Thyroid gland (tissue), 4 donors: ENCODE measurements around the gene PSMG4. TPM values are rescaled to one million over a fixed set of nuclear protein-coding genes. Genes with fewer than 3 reads are reported as not detected.
A peak's percentile ranks its signal among the peaks of the same experiment; 100 is the strongest.

ENCODE experiments used
- DNase-seq, 2 donors: peaks; one replicate each; pipeline ENCODE4 v3.0.0-alpha.2; 2019
- H3K27ac ChIP-seq, 3 donors: fragments of 200-600 bp; sonication (generic); 1 replicate in 2 of 3; 2 replicates in 1 of 3; pipeline ENCODE4 v1.5.1; 2016 to 2019; ENCODE audit warnings: mild to moderate bottlenecking in 1 of 3, moderate library complexity in 1 of 3
- H3K27me3 ChIP-seq: fragments of 200-600 bp; sonication (generic); one replicate; pipeline ENCODE4 v1.5.1; 2019
- H3K36me3 ChIP-seq, 2 donors: fragments of 200-600 bp; sonication (generic); one replicate each; pipeline ENCODE4 v1.5.1; 2016 to 2019
- H3K4me1 ChIP-seq, 2 donors: fragments of 200-600 bp; sonication (generic); one replicate each; pipeline ENCODE4 v1.5.1; 2017 to 2019
- H3K4me3 ChIP-seq, 3 donors: fragments of 200-600 bp; sonication (generic); replicated peaks in 1 of 3; 1 replicate in 2 of 3; 2 replicates in 1 of 3; pipeline ENCODE4 v1.5.1; 2016; ENCODE audit warnings: mild to moderate bottlenecking in 1 of 3
- H3K9me3 ChIP-seq: fragments of 200-600 bp; sonication (generic); one replicate; pipeline ENCODE4 v1.5.1; 2017
- POLR2A ChIP-seq, 2 donors: fragments of 450-650 bp; IDR thresholded peaks; one replicate each; pipeline ENCODE4 v1.6.1; 2017; ENCODE audit warnings: antibody characterized with exemption in 2 of 2, mild to moderate bottlenecking in 2 of 2, moderate library complexity in 1 of 2
- WGBS, 2 donors: methylation state at CpG; one replicate each; pipeline ENCODE4 v1.1.5; 2017; 5-methylcytosine and 5-hydroxymethylcytosine counted together
- intact Hi-C: fragments of 100-400 bp; cut with DNase I; formaldehyde crosslinking; loops from one replicate; pipeline ENCODE4 v1.15.1; 2023
- total RNA-seq, 4 donors: library from RNA; depleted of rRNA; stranded (reverse); fragments of >200 nt; gene quantifications; one replicate each; pipeline ENCODE4 v1.2.3, GENCODE V29; 2016
- TF ChIP-seq, protein P1 (sequence below), 6 experiments: fragments of 200-600 bp in 3 of 6; fragments of 450-650 bp in 3 of 6; sonication (generic) in 3 of 6; IDR thresholded peaks; one replicate each; pipeline ENCODE4 v1.5.1; 2016 to 2019; ENCODE audit warnings: antibody characterized with exemption in 6 of 6, mild to moderate bottlenecking in 2 of 6, inconsistent platforms in 1 of 6, moderate library complexity in 1 of 6

Gene PSMG4
- total RNA-seq, 4 donors from 2014 or later = 19.6 to 41.8 (median 34.4) TPM

DNA sequence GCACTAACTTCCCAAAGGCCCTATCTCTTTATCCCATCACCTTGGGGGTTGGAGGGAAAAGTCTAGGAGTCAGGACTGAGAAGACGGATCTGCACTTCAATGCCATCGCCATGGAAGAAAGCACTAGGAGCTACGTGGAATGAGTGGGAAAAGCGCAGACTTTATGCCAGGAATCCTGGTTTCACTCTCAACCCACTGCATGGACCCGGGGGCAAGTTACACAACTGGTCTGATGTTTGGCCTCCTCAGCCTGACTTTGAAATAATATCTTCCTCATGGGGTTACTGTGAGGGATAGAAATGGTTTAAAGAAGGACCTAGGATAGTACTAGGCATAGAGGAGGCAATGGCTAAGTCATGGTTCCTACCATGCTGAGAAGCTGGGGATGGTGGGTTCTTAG, 13.5 kb upstream of the PSMG4 start:
- intact Hi-C loops = no loop called here
- DNase-seq = no peak

GRCh38 chr6:3247255-3248146, 11.2 kb upstream of the PSMG4 start:
- H3K36me3 ChIP-seq = no peaks in the 10 kb centered on the region
- DNase-seq = peak in 1 of 2 donors; percentile 60
- no peaks in the 10 kb centered on the region for H3K9me3 ChIP-seq
- H3K4me3 ChIP-seq = peak overlapping the region in 1 of 3 donors; percentile 13
- peaks cover 0 to 7% of the 10 kb centered on the region in 2 donors for H3K4me1 ChIP-seq
- no peak for TF ChIP-seq POLR2A (IDR thresholded peaks at IDR 0.05)
- TF ChIP-seq, protein P1, sequence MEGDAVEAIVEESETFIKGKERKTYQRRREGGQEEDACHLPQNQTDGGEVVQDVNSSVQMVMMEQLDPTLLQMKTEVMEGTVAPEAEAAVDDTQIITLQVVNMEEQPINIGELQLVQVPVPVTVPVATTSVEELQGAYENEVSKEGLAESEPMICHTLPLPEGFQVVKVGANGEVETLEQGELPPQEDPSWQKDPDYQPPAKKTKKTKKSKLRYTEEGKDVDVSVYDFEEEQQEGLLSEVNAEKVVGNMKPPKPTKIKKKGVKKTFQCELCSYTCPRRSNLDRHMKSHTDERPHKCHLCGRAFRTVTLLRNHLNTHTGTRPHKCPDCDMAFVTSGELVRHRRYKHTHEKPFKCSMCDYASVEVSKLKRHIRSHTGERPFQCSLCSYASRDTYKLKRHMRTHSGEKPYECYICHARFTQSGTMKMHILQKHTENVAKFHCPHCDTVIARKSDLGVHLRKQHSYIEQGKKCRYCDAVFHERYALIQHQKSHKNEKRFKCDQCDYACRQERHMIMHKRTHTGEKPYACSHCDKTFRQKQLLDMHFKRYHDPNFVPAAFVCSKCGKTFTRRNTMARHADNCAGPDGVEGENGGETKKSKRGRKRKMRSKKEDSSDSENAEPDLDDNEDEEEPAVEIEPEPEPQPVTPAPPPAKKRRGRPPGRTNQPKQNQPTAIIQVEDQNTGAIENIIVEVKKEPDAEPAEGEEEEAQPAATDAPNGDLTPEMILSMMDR (IDR thresholded peaks at IDR 0.05) = no peak
- 38 to 47% methylated on average over 33 to 36 of the region's 36 CpGs for WGBS, 2 donors
- intact Hi-C loops = no loop called here
- H3K27ac ChIP-seq = no peak overlapping the region
- H3K27me3 ChIP-seq = no peaks in the 10 kb centered on the region

More for the DNA sequence above, 13.5 kb upstream of the PSMG4 start:
- no peaks in the 10 kb centered on the region for H3K27me3 ChIP-seq
- H3K36me3 ChIP-seq = no peaks in the 10 kb centered on the region
- 95 to 99% methylated on average over 5 of the region's 5 CpGs for WGBS, 2 donors
- H3K4me3 ChIP-seq = no peak overlapping the region
- TF ChIP-seq, protein P1 (IDR thresholded peaks at IDR 0.05) = no peak
- no peak for TF ChIP-seq POLR2A (IDR thresholded peaks at IDR 0.05)
- no peak overlapping the region for H3K27ac ChIP-seq
- no peaks in the 10 kb centered on the region for H3K9me3 ChIP-seq
- H3K4me1 ChIP-seq = peaks cover 0 to 7% of the 10 kb centered on the region in 2 donors

GRCh38 chr6:3249821-3250220, 8.9 kb upstream of the PSMG4 start:
- no peaks in the 10 kb centered on the region for H3K27me3 ChIP-seq
- TF ChIP-seq, protein P1 (IDR thresholded peaks at IDR 0.05) = no peak
- TF ChIP-seq POLR2A (IDR thresholded peaks at IDR 0.05) = no peak
- DNase-seq = no peak
- no peak overlapping the region for H3K27ac ChIP-seq
- H3K4me1 ChIP-seq = peaks cover 0 to 7% of the 10 kb centered on the region in 2 donors
- intact Hi-C loops = loop anchor here (5.0 kb wide), 1 partner anchor 123 kb away; no protein-coding TSS in a partner anchor
- H3K4me3 ChIP-seq = no peak overlapping the region
- H3K36me3 ChIP-seq = no peaks in the 10 kb centered on the region
- no peaks in the 10 kb centered on the region for H3K9me3 ChIP-seq
- 94 to 100% methylated on average over 3 of the region's 3 CpGs for whole genome bisulfite sequencing, 2 donors

DNA sequence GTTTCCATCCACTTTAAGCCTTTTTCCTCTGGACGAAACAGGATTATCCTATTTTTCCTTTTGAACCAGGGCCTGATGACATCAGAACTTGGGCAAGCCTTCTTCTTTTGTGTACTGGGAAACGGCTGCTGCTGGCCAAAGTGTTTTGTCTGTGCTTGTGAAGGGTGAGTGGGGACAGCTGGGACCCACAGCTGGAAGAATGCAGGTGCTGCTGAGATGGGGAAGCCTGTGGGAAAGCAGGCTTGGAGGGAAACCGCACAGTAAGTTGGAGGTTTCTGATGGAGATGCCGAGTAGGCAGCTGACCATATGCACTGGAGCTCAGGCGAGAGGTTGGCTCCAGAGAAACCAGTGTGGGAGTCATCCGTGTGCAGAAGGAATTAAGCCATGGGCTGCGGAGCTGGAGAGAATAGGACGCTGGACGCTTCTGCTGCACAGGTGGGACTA, 8.5 kb upstream of the PSMG4 start:
- H3K27me3 ChIP-seq = no peaks in the 10 kb centered on the region
- no peak overlapping the region for H3K4me3 ChIP-seq
- H3K27ac ChIP-seq = no peak overlapping the region
- no peak for DNase-seq
- H3K4me1 ChIP-seq = peaks cover 0 to 7% of the 10 kb centered on the region in 2 donors
- no peaks in the 10 kb centered on the region for H3K36me3 ChIP-seq
- no peaks in the 10 kb centered on the region for H3K9me3 ChIP-seq
- TF ChIP-seq, protein P1 (IDR thresholded peaks at IDR 0.05) = no peak
- no peak for TF ChIP-seq POLR2A (IDR thresholded peaks at IDR 0.05)
- intact Hi-C loops = loop anchor here (5.0 kb wide), 1 partner anchor 123 kb away; no protein-coding TSS in a partner anchor
- WGBS, 2 donors = 84 to 90% methylated on average over 9 of the region's 9 CpGs
